Activated T-cell treated with anti-CD3 and anti-CD28 coated beads, Interleukin-2, amount 50 U/mL, for 72 hours (primary cell): ENCODE data around the gene TYMS. TPM values are rescaled to one million over a fixed set of nuclear protein-coding genes. Genes with fewer than 3 reads are reported as not detected.

Experiments
- ATAC-seq, 2 donors: fragments of 150-1000 bp; cut with Tn5 transposase; replicated peaks in 1 of 2; 2 replicates each; pipeline ENCODE4 v1.10.0; 2021; ENCODE audit warnings: moderate library complexity in 2 of 2, mild to moderate bottlenecking in 1 of 2
- DNase-seq, 2 donors: peaks; one replicate each; pipeline ENCODE4 v3.0.0; 2021 to 2022; ENCODE audit warnings: mixed read lengths in 1 of 2
- H3K27ac Mint-ChIP-seq: one replicate; pipeline ENCODE4 v1.8.0; 2022; ENCODE audit warnings: mild to moderate bottlenecking, moderate library complexity, mixed read lengths
- H3K27me3 Mint-ChIP-seq: one replicate; pipeline ENCODE4 v1.8.0; 2022; ENCODE audit warnings: low read depth, mixed read lengths
- H3K36me3 Mint-ChIP-seq, 2 donors: one replicate each; pipeline ENCODE4 v1.8.0; 2022; ENCODE audit warnings: mixed read lengths in 2 of 2, mild to moderate bottlenecking in 1 of 2; ENCODE audit not compliant: insufficient read depth in 2 of 2
- H3K4me1 Mint-ChIP-seq: one replicate; pipeline ENCODE4 v1.8.0; 2022; ENCODE audit warnings: low read depth, mixed read lengths
- H3K4me3 Mint-ChIP-seq, 2 donors: one replicate each; pipeline ENCODE4 v1.8.0; 2022; ENCODE audit warnings: mild to moderate bottlenecking in 2 of 2, mixed read lengths in 2 of 2, moderate library complexity in 2 of 2
- H3K9me3 Mint-ChIP-seq, 2 donors: one replicate each; pipeline ENCODE4 v1.8.0; 2022; ENCODE audit warnings: mixed read lengths in 2 of 2
- total RNA-seq, 2 donors: library from RNA; stranded (reverse); gene quantifications; one replicate each; pipeline ENCODE4 v1.2.3, GENCODE V29; 2022

Gene TYMS
- total RNA-seq, 2 donors from 2014 or later = 163 to 236 TPM

DNA sequence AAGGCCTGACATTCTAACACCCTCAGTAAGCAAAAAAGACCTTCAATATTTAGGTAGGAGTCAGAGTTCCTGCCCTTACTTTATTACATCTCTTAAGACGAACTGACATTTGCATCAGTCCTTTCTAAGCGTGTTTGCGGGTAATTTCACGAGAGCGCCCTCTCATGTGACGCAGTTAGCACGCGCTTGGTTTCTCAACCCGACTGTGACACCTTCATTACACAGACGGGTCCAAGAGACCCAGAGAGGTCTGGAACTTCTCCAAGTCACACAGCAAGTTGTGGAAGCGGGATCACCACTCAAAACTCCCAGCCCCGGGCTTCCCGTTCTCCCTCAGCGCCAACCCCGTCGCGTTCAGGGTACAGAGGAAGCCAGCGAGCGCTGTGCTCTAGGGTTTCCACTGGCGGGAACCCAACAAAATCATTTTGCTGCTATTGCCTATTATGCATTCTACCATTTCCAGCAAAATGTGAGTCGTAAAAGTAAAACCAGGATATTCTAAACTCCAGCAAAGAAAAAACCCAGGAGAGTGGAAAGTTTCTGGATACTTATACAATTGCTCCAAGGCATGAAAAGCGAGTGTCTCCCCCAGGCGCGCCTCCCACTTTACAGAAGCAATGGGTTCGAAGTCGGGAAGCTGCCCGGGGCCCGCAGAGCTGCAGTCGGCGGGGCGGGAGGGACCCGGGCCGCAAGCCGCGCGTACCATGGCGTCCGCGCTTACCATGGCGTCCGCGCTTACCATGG is 54.4 kb downstream of the TYMS start:
- peak overlapping the region; percentile 98 for H3K27ac Mint-ChIP-seq
- H3K4me1 Mint-ChIP-seq = peaks cover 51% of the 10 kb centered on the region
- H3K27me3 Mint-ChIP-seq = no peaks in the 10 kb centered on the region
- peak overlapping the region; percentile 95 to 99 for H3K4me3 Mint-ChIP-seq
- peaks cover 12 to 15% of the 10 kb centered on the region in 2 donors for H3K36me3 Mint-ChIP-seq
- ATAC-seq = peak; percentile 56 to 61
- H3K9me3 Mint-ChIP-seq = peaks cover 0 to 2% of the 10 kb centered on the region in 2 donors
- peak; percentile 75 to 77 for DNase-seq

DNA sequence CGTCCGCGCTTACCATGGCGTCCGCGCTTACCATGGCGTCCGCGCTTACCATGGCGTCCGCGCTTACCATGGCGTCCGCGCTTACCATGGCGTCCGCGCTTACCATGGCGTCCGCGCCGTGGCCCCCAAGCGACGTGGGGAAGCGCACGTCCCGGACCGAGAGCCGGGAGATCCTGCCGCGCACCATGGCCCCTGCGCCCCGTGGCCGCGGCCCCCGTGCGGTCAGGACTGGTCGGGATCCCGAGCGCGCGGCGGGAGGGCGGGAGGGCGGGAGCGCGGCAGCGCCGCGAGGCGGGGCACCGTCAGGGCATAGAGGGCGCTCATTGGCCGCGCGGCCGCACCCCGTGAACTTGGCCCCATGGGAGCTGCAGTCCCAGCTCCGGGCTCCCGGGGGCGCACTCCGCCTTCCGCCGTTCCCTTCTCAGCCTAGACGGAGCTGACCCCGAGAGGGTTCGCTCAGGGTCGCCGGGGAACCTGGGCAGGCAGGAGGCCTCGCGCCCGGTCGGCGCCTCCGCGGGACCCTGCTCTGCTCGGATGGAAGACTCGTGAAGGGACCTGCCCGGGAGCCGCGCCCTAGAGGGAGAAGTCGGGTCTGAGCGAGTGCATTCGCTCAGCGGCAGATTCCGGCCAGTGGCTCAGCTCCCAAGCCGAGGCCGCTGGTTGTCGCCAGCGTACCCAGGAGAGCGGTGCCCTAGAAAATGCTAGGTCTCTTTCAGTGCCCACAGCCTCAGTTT is 55.1 kb downstream of the TYMS start, which contains the start of gene ENOSF1:
TSS of gene ENOSF1 (minus strand) at position 230 of the 734 bp plus-strand sequence. CDS start at position 187, 43 bp downstream.
- peak; percentile 89 to 90 for ATAC-seq
- Mint-ChIP-seq H3K27me3 (no peaks in the 10 kb centered on the region), H3K27ac (peak within 1 kb of the TSS; percentile 98), H3K4me3 (peak within 1 kb of the TSS; percentile 95 to 99), H3K4me1 (peaks cover 51% of the 10 kb centered on the region), H3K9me3 (peaks cover 0 to 2% of the 10 kb centered on the region in 2 donors), H3K36me3 (peaks cover 12 to 15% of the 10 kb centered on the region in 2 donors)
- peak; percentile 86 to 90 for DNase-seq

DNA sequence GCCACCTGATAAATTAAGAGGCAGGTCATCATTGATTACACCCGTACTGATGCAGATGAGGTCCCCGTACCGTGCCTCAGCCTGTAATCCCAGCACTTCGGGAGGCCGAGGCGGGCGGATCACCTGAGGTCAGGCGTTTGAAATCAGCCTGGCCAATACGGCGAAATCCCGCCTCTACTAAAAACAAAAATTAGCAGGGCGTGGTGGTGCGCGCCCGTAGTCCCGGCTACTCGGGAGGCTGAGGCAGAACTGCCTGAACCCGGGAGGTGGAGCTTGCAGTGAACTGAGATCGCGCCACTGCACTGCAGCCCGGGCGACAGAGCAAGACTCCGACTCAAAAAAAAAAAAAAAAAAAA is 55.7 kb downstream of the TYMS start:
- peaks cover 0 to 2% of the 10 kb centered on the region in 2 donors for H3K9me3 Mint-ChIP-seq
- H3K4me1 Mint-ChIP-seq = peaks cover 49% of the 10 kb centered on the region
- no peak overlapping the region for H3K27ac Mint-ChIP-seq
- ATAC-seq = no peak
- H3K27me3 Mint-ChIP-seq = no peaks in the 10 kb centered on the region
- H3K4me3 Mint-ChIP-seq = peak overlapping the region; percentile 58 to 68
- peaks cover 12 to 15% of the 10 kb centered on the region in 2 donors for H3K36me3 Mint-ChIP-seq
- no peak for DNase-seq

DNA sequence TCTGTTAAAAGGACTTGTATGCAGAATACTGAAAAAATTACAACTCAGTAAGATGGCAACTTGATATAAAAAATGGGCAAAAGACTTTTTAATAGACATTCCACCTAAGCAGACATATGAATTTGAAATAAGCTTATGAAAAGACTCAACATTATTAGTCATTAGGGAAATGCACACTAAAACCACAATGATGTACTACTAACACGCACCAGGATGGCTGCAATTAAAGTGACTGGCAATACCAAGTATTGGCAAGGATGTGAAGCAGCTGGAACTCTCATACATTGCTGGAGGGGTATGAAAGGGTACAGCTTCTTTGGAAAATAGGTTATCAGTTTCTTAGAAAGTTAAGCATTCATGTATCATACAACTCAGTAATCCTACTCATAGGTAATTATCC is 58.2 kb downstream of the TYMS start:
- peak overlapping the region in 1 of 2 donors; percentile 52 for H3K4me3 Mint-ChIP-seq
- H3K27me3 Mint-ChIP-seq = no peaks in the 10 kb centered on the region
- H3K9me3 Mint-ChIP-seq = peaks cover 0 to 2% of the 10 kb centered on the region in 2 donors
- DNase-seq (no peak), ATAC-seq (peak in 1 of 2 donors; percentile 22)
- H3K36me3 Mint-ChIP-seq = peaks cover 5 to 6% of the 10 kb centered on the region in 2 donors
- peak overlapping the region; percentile 88 for H3K27ac Mint-ChIP-seq
- H3K4me1 Mint-ChIP-seq = peaks cover 24% of the 10 kb centered on the region

DNA sequence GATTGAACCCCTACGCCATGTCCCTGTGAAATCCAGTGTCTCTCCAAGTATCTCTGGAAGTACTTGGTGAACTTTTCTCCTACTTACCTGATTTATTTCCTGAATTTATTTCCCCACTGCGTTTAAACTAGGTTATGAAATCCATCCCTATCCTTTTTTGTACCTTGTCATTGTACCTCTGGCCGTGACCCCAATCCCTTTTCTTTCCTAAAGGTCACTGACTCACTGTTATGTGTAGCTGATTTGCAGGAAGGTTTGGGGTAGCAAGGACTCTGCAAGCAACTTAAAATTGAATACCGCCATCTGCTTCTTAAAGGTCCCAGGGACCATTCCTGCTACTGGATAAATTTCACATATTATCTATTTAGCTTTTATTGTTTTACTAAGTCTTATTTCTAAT is 59.5 kb downstream of the TYMS start:
- peak overlapping the region; percentile 88 for H3K27ac Mint-ChIP-seq
- H3K9me3 Mint-ChIP-seq = peaks cover 0 to 2% of the 10 kb centered on the region in 2 donors
- DNase-seq (no peak), ATAC-seq (no peak)
- H3K27me3 Mint-ChIP-seq = no peaks in the 10 kb centered on the region
- no peak overlapping the region for H3K4me3 Mint-ChIP-seq
- peaks cover 13% of the 10 kb centered on the region for H3K4me1 Mint-ChIP-seq
- no peaks in the 10 kb centered on the region for H3K36me3 Mint-ChIP-seq

Other genes starting within 250 kb of the TYMS start
- under 1 TPM in 1 of 2 donors, not detected in 1; 0.05 TPM for gene COLEC12, start 157.0 kb upstream of the TYMS start, total RNA-seq
- gene CETN1, start 77.3 kb upstream of the TYMS start, total RNA-seq = not detected
- gene CLUL1, start 60.7 kb upstream of the TYMS start, total RNA-seq = not detected
- 10 to 100 TPM; 62.0 to 65.1 TPM for gene ENOSF1, start 55.0 kb downstream of the TYMS start, total RNA-seq
- gene YES1, start 154.6 kb downstream of the TYMS start, total RNA-seq = 10 to 100 TPM; 15.3 to 22.5 TPM
- not detected for gene ADCYAP1, start 247.2 kb downstream of the TYMS start, total RNA-seq